UCSD-AML1 (cell line): Measurements from ENCODE around the gene HOXA10.
A peak's percentile ranks its signal among the peaks of the same experiment; 100 is the strongest.

Experiments used
- DNase-seq: peaks from one replicate; lab custom pipeline; 2025; ENCODE audit not compliant: unreplicated experiment; lab: John Stamatoyannopoulos, UW

The HOXA10 gene

DNA sequence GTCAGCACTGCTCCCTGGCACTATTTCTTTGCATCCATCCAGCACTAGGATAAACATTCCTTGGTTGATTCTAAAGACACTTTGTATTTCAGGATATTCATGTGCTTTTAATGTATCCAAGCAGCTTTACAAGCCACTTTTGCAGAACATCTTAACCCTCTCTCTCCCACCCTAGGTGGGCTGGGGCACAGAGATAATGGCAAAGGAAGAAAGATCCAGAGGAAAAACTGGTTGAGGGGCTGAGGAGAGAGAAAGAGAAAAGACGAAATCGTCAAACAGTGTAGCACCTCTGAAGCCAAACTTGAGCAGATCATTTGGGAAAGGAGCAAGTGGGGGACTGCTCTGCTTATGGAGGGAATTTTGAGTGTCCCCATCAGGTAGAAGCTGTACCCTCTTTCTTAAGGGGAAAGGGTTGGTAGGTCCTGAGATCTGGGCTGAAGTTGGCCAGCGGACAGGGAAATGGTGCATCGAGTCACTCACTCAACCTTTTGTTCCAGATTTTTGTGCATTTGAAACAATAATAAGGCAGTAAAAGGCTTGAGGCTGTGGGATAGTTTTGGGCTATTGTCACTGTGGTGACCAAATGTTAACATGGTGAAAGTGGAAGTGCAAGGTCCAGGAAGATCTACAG is 30.0 kb upstream of the HOXA10 start:
- no peak for DNase-seq

- no peak for DNase-seq
Measured at GRCh38 chr7:27203365-27203953, 29.3 kb upstream of the HOXA10 start.

DNA sequence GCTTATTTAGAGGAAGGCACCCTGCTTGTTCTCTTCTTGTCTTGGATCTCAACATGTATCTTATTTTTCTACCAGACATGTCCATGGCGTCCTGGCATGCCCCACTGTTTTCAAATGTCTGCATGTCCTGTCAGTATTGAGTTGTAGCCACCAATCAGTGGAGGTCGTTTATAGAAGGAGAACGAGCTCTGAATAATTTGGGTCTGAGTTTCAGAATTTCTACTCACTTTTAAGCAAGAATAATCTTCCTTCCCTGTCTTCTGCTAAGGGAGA is 28.7 kb upstream of the HOXA10 start:
- DNase-seq = no peak

DNA sequence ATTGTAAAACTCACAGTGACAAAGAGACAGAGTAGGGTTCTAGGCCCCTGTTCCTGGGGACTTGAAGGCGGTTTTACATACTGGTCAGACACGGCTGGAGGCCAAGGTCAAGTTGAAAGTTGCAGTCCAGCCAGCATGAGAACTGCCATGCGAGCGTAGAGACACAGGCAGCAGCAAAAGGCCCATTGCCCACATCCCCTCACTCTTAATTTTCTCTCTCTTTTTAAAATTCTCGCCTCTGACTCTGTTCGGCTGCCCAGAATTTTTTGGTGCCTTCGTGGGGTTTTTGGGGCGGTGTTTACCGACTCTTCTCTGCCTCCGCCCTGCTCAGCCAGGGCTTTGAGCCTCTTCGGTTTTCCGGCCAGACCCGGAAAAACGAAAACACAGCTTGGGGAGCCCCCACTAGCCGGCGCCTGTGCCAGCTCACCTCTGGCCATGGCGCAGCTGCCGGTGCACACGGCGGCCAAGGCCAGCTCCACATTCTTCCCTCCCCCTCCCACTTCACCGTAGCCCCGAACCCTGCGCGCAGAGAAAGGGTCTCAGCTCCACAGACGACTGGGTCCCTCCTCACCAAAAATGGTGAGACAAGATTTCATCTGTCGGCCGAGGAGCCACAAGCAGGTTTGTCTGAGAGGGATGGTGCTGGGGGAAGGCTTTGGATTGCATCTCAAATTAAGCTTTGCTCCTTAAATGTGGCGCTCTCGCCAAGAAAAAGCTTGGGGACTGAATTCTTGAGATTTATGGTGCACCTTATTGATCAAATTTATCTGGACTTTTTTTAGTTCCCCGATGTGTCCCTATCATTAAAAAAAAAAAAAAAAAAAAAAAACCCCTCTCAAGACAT is 28.1 kb upstream of the HOXA10 start:
- no peak for DNase-seq

DNA sequence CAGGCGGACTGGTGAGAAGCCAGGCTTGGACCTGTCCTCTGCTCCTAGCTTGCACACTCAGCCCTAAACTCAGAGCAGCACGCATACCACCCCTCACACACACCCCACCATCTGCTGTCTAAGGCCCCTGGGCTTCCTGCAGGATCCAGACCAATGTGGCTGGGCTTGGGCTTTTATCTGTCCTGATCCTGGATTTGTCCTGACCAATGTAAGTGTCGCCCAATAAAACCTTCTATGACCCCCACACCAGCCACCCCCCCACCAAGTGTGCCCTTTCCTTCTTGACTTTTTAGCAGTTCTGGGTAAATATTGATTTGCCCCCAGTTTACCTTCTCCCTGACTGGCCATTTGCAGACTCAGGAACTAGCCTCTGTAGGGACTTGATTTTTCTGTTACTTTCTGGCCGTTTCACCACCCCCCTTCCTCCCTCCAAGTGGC is 27.5 kb upstream of the HOXA10 start:
- DNase-seq = no peak

- peak; percentile 16 for DNase-seq
Measured at GRCh38 chr7:27200761-27201579, 26.9 kb upstream of the HOXA10 start.

DNA sequence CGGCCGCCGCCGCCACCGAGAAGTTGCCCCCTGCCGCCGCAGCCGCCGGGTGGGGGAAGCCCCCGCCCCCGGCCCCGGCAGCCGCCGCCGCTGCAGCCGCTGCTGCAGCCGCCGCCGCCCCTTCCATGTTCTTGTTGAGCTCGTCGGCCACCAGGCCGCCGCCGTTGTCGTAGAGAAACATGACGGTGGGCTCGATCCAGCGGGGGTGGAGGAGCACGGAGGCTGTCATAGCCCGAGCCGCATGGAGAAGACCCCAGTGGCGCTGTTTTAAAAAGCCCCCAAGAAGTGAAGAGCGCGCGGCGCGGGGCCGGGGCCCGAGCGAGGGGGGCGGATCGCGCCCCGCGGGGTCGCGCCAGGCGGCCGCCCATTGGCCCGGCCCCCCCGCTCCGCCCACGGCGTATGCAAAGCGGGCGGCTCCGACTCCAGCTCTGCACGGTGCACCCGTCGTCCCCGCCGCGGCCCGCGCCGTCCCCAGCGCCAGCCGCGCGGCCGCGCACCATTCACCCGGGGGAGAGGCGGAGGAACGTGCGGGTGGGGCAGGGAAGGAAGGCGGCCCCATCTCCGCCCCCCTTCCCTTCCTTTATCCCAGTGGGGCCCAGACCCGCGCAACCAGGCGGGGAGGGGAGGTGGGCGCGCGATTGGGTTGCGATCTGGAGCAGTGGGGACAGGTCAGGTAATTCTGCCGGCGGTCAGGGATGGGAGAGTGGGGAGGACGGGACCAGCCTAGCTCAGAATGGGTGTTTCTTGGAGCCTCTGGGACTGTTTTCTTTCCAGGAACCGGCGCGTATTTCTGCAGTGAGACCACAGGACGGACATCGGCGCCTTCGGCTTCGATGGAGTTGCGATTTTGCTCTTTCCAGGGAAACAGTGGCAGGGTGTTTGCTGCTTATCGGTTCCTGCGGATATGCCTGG is 26.0 kb upstream of the HOXA10 start, which contains the start of gene HOXA13:
Gene HOXA13, minus strand, starts transcription at position 243 of the 912 bp plus-strand sequence. Its CDS starts 14 bp downstream, at position 229.
- DNase-seq = peak; percentile 17

DNA sequence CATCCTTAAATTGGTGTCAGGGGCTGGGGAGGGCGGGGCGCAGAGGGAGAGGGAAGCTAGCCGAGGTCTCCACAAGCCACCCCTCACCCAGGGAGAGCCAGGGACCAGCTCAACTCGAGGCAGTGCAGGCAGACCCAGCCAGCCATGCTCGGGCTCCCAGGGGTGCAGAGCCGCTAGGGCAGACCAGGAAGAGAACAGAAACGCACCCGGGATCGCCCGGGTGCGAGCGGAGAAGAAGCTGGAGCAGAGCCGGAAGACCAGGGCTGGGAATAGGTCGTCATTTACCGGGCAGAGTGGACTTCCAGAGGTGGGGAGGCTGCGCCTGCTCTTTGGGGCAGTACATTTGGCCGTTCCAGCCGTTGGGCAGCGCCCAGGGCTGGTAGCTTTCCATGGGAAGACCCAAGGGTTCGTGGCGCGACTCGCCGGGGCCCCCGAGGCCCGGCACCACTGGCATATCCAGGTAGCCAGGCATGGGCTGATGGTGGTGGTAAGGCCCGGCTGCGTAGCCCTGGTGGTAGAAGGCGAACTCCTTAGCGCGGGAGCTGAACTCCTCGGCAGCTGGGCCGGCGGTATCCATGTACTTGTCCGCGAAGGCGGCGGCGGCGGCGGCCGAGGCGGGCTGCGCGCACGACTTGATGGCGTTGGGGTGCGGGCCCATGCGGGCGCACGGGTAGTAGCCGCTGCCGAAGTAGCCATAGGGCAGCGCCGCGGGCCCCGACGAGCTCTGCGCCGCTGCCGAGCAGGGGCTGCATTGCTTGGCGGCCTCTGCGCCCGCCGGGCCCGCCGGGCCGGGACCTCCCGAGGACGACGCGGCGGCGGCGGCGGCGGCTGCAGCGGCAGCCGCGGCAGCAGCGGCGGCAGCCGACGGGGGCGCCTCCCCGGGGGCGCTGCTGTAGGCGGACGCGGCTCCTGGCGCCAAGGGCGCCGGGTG is 25.0 kb upstream of the HOXA10 start:
- DNase-seq = no peak

GRCh38 chr7:27198138-27198841 is 24.2 kb upstream of the HOXA10 start:
- no peak for DNase-seq

GRCh38 chr7:27197137-27198042 is 23.3 kb upstream of the HOXA10 start:
- no peak for DNase-seq

DNA sequence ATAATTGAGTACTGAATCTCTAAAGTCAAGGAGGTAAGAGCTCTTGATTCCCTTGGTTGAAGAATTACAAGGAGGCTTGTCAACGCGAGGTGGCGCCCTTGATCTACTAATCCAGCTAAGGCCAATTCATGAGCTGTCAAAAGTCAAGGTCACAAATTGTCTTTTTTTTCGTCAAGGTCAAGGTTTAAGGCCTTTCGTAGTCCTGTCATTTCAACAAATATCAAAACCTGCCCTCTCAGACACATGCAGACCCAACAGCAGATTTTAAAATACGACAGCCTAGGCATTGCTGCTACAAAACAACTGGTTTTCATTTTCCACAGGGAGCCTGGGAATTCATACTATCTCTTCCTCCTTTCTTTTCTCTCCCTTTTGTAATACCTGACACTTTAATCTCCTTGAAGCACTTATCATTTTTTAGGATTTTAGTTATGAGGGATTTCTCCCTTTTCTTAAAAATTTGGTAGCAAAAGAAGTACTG is 22.2 kb upstream of the HOXA10 start:
- peak; percentile 47 for DNase-seq

DNA sequence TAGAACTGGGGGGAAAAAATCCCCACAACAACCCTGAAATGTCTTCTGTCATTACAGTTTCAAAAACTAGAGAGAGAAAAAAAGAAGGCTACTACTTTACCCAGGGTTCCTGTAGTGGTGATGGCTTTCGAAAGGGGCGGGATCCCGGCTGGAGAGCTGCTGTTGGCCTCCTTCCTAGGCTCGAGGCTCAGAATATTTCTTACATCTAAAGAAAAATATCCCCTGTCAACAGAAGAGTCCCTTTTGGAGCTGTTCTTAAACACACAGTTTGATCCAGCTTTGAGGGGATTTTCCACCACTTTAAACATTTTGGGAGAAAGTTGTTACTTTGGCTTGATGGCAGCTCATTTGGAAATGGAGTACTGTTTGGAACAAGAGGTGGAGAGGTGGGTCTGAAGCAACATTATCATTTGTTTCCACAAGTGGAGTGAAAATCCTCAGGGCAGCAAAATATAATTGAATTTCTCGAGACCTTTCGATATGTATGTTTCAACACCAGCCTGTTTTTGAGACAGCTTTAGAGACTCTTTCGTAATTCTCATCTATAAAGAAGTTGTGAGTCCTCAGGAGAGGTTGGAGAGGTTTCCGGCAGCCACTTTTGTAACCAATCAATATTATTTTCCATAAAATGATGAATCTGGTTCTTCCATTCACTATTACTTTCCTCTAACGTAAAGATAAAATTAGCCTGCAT is 20.7 kb upstream of the HOXA10 start:
- DNase-seq = no peak

DNA sequence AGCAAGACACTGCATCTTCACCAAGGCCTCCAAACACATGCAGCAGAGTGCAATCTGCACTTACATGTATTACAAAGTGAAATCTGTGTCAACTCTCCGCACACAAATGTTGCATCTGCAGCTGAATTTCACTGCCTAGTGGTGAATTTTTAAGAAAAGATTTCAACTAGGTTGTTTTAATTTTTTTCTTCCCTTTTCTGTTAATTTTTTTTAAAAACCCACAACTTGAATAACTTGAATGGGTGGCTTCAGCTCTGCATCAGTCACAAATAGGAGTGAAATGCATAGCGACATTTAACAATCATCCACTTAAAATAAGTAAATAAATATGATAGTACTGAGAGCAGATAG is 19.9 kb upstream of the HOXA10 start:
- DNase-seq = no peak

DNA sequence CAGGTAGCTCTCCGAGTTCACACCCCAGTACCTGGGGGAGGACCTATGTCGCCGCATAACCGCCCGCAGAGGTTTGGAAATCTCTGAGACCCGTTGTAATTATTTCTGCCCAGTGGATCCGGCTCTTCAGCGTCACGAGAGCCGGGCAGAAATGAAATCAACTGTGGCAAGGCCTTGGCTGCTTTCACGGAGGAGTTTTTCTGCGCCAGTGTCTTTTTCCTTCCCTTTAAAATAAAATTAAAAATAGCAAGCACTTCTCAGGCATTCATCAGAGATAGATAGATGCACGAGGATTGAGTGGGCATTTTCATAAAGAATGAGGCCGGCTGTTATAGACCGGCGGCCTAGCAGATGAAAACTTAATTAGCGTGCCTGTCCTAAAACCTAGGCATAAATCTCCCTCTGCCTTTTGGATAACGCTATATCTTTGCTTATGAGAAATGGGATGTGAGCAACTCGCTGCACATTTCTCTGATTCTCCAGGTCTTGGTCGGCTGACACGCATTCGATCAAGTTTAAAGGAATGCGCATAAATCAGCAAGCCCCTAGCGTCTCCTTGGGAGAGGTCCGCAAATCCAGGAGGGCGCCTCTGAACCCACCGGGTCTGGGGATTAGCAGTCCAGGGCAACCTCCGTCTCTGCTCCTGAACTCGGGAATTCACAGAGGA is 19.3 kb upstream of the HOXA10 start:
- no peak for DNase-seq

- peak; percentile 20 for DNase-seq
Measured at GRCh38 chr7:27192546-27193334, 18.6 kb upstream of the HOXA10 start.
